C4-2B (cell line): ENCODE measurements around the gene NRG4.

Experiments used
- CTCF ChIP-seq: fragments of 450-650 bp; conservative IDR thresholded peaks from 2 replicates; pipeline ENCODE4 v1.5.1; 2017; ENCODE audit warnings: mild to moderate bottlenecking
- ZFX ChIP-seq: fragments of 450-650 bp; IDR thresholded peaks from 2 replicates; pipeline ENCODE4 v1.6.1; 2017

GRCh38 chr15:75966073-75966472 is 46.2 kb downstream of the NRG4 start:
- TF ChIP-seq CTCF (no peak), ZFX (no peak)
